ENCODE results near the gene MYOF. TPM values are rescaled to one million over a fixed set of nuclear protein-coding genes. Genes with fewer than 3 reads are reported as not detected.
A peak's percentile ranks its signal among the peaks of the same experiment; 100 is the strongest.

The MYOF gene
- total RNA-seq, 4 donors from 2014 or later = 4.1 to 10.3 (median 6.3) TPM

DNA sequence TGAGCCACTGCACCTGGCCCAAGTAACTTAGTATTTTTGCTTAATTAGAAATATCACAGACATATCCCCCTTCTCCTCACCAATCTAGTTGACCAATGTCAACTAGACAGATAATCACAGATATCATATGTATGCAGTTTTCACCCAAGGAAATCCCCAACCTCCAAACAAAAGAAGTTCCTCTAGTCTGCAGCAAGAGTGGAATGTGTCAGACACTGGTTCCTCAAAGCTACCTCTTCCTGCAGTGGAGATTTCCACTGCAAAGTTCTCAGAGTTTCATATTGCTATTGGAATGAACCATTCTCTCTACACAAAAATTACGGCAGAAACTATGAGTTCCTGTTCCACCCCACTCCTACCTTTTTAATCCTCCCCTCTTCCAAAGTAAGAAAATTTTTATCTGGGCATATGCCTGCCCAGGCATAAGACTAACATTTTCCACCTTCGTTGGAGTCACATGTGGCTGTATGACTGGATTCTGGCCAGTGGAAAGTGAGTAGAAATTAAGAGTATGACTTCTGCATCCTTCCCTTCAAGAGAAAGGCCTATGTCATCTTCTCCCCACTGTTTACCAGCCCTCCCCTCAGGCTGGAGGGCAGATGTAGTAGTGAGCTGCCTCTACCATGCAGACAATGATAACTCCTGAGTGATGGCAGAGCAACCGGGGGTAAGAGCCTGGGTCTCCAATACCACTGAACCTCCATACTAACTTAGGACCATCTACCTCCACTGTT lies 103.0 kb downstream of the MYOF start:
- no peaks in the 10 kb centered on the region for H3K4me1 ChIP-seq
- no peaks in the 10 kb centered on the region for H3K9me3 ChIP-seq
- ATAC-seq (no peak), DNase-seq (no peak)
- no peaks in the 10 kb centered on the region for H3K27me3 ChIP-seq
- in situ Hi-C loops (cut with MboI; ENCODE audit: low sequenced_read_pairs in 4 of 4) (loop anchor here in 3 of 4 donors (5.0 to 25.0 kb wide), 2 partner anchors 103 to 308 kb away; partner anchors contain the start of gene MYOF (in 3 of the 3)), intact Hi-C loops (cut with DNase I; ENCODE audit: low total_unique reads) (loop anchor here (5.0 kb wide), 1 partner anchor 58 kb away; no protein-coding TSS in a partner anchor)
- no peak overlapping the region for H3K27ac ChIP-seq
- no peaks in the 10 kb centered on the region for H3K36me3 ChIP-seq
- H3K4me3 ChIP-seq = no peak overlapping the region
- TF ChIP-seq, protein P1, sequence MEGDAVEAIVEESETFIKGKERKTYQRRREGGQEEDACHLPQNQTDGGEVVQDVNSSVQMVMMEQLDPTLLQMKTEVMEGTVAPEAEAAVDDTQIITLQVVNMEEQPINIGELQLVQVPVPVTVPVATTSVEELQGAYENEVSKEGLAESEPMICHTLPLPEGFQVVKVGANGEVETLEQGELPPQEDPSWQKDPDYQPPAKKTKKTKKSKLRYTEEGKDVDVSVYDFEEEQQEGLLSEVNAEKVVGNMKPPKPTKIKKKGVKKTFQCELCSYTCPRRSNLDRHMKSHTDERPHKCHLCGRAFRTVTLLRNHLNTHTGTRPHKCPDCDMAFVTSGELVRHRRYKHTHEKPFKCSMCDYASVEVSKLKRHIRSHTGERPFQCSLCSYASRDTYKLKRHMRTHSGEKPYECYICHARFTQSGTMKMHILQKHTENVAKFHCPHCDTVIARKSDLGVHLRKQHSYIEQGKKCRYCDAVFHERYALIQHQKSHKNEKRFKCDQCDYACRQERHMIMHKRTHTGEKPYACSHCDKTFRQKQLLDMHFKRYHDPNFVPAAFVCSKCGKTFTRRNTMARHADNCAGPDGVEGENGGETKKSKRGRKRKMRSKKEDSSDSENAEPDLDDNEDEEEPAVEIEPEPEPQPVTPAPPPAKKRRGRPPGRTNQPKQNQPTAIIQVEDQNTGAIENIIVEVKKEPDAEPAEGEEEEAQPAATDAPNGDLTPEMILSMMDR (IDR thresholded peaks at IDR 0.05 in 4 of 5, conservative IDR thresholded peaks at IDR 0.05 in 1 of 5) = no peak
- TF ChIP-seq POLR2A (IDR thresholded peaks at IDR 0.05) = no peak

DNA sequence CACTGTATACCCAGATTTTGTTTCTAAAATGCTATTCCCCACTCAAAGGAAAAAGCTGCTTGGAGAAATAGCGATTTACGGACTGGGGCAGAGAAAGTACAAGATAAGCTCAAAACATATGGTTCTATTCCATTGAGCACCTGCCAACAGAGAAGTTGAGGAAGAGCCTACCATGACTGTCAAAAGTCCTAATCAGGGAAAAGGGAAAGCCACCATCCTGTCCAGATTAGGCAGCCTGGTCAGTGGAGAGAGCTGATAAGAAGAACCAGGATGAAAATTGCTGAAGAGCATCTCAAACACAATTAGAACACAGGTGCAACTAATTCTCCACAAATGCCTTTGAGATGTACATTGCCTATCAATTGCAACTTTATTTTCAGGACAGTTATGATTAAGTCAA lies 104.1 kb downstream of the MYOF start:
- intact Hi-C loops (cut with DNase I; ENCODE audit: low total_unique reads) = loop anchor here (5.0 kb wide), 1 partner anchor 59 kb away; no protein-coding TSS in a partner anchor
- Histone ChIP-seq H3K27me3 (no peaks in the 10 kb centered on the region), H3K9me3 (no peaks in the 10 kb centered on the region), H3K4me3 (no peak overlapping the region), H3K27ac (no peak overlapping the region), H3K4me1 (no peaks in the 10 kb centered on the region), H3K36me3 (no peaks in the 10 kb centered on the region)
- no peak for ATAC-seq
- in situ Hi-C loops (cut with MboI; ENCODE audit: low sequenced_read_pairs in 4 of 4) = loop anchor here in 3 of 4 donors (5.0 to 25.0 kb wide), 2 partner anchors 104 to 309 kb away; partner anchors contain the start of gene MYOF (in 3 of the 3)
- DNase-seq = no peak
- TF ChIP-seq POLR2A (IDR thresholded peaks at IDR 0.05) = no peak
- TF ChIP-seq, protein P1 (IDR thresholded peaks at IDR 0.05 in 4 of 5, conservative IDR thresholded peaks at IDR 0.05 in 1 of 5) = no peak

DNA sequence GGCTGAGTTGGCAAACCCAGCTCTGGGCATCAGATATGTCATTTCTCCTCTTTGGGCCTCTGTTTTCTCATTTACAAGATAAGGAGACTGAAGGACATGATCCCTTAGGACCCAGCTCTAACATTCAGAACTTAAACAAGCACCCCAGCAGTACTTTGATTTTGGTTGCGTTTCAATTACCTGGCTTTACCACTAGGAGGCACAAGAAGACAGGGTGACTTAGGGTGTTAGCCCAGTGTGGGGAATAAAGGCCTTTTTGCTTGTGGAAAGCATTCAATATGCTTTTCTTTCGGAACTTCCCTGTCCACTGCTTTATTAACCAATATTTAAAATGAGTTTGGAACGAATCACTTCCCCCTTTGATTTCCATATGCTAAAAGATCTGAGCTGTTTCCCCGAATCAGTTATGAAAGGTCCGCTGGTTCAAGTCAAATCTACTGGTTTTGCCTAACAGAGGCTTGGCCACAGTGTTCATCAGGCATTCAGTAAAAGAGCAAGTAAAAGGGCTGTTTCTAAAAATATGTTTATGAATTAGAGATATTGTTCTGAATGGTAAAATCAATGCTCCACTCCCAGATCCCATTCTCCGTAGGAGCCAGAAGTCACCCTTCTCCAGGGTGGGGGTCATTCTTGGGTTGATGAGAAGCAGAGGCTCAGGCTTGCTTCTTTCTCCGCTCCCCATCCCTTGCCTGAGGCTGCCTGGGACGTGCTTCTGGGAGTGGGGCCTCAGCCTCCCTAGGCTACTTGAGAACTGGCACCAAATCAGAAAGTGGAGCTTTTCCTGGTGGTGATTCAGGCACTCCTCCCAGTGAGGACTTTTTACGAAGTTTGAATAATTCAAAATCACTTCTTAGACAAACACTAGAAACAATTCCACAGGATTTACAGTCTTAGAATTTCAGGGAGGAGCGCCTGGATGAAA lies 105.5 kb downstream of the MYOF start:
- H3K27me3 ChIP-seq = no peaks in the 10 kb centered on the region
- in situ Hi-C loops (cut with MboI; ENCODE audit: low sequenced_read_pairs in 4 of 4) (loop anchor here in 3 of 4 donors (5.0 to 25.0 kb wide), 2 partner anchors 106 to 311 kb away; partner anchors contain the start of gene MYOF (in 3 of the 3)), intact Hi-C loops (cut with DNase I; ENCODE audit: low total_unique reads) (loop anchor here (1.0 to 5.0 kb wide), 3 partner anchors 61 to 135 kb away; partner anchors contain the start of gene MYOF)
- H3K27ac ChIP-seq = peak overlapping the region; percentile 24 to 53 (median 40)
- no peaks in the 10 kb centered on the region for H3K9me3 ChIP-seq
- no peak for TF ChIP-seq POLR2A (IDR thresholded peaks at IDR 0.05)
- TF ChIP-seq, protein P1 (IDR thresholded peaks at IDR 0.05 in 4 of 5, conservative IDR thresholded peaks at IDR 0.05 in 1 of 5) = peak; percentile 84 to 93 (median 90)
- H3K4me1 ChIP-seq = no peaks in the 10 kb centered on the region
- no peaks in the 10 kb centered on the region for H3K36me3 ChIP-seq
- ATAC-seq (peak; percentile 90 to 91), DNase-seq (peak; percentile 18 to 25)
- no peak overlapping the region for H3K4me3 ChIP-seq

DNA sequence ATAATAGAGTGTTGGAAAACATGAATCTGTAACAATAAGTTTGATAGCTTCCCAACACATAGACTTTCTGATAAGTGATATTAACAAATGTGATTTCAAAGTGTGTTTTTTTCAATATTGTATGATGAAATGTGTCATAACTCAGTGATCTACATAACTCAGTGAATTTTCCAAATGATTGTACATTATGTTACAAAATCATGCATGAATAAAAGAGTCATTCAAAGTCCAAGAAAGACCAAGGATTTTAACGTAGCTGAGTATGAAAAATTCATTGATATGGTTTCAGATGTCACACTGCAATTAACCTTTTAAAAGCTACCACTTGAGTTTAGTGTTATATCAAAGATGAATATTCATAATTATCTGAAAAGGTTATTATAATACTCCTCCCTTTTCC lies 111.2 kb downstream of the MYOF start:
- Histone ChIP-seq H3K27me3 (no peaks in the 10 kb centered on the region), H3K9me3 (no peaks in the 10 kb centered on the region), H3K4me3 (no peak overlapping the region), H3K4me1 (no peaks in the 10 kb centered on the region), H3K27ac (no peak overlapping the region), H3K36me3 (no peaks in the 10 kb centered on the region)
- intact Hi-C loops (cut with DNase I; ENCODE audit: low total_unique reads) (no loop called here), in situ Hi-C loops (cut with MboI; ENCODE audit: low sequenced_read_pairs in 4 of 4) (no loop called here)
- TF ChIP-seq, protein P1 (IDR thresholded peaks at IDR 0.05 in 4 of 5, conservative IDR thresholded peaks at IDR 0.05 in 1 of 5) = no peak
- no peak for TF ChIP-seq POLR2A (IDR thresholded peaks at IDR 0.05)
- DNase-seq (no peak), ATAC-seq (no peak)
